ENCODE results near the gene CHSY1. TPM values are rescaled to one million over a fixed set of nuclear protein-coding genes. Genes with fewer than 3 reads are reported as not detected.

The CHSY1 gene
- total RNA-seq, 1 experiment from 2014 or later, result 11.4 TPM

GRCh38 chr15:101162701-101163483 lies 89.0 kb downstream of the CHSY1 start:
- Histone ChIP-seq H3K4me3 (ENCODE audit: low read length) (no peak overlapping the region), H3K27ac (ENCODE audit: low read length) (no peak overlapping the region), H3K9ac (ENCODE audit: low read length) (no peak overlapping the region), H3K9me3 (ENCODE audit: low read length) (peaks cover 7% of the 10 kb centered on the region), H3K36me3 (ENCODE audit: insufficient read depth, low read length) (no peaks in the 10 kb centered on the region), H3K4me2 (ENCODE audit: low read depth, low read length, poor library complexity, severe bottlenecking) (no peak overlapping the region), H3K9me2 (replicated peaks; ENCODE audit: insufficient read depth, low read length) (no peaks in the 10 kb centered on the region), H3K4me1 (ENCODE audit: low read length) (peaks cover 5% of the 10 kb centered on the region), H3K27me3 (ENCODE audit: low read length) (no peaks in the 10 kb centered on the region), H4K20me1 (ENCODE audit: insufficient read depth, low read depth, low read length) (0 out of 2 replicates have a peak, but pooled peaks cover 4% of the 10 kb centered on the region), H2AFZ (ENCODE audit: low read length) (no peak overlapping the region), H3K79me2 (ENCODE audit: low read length) (no peaks in the 10 kb centered on the region)
- no peak for DNase-seq

GRCh38 chr15:101161656-101162055 lies 90.2 kb downstream of the CHSY1 start:
- Histone ChIP-seq H3K27me3 (ENCODE audit: low read length) (no peaks in the 10 kb centered on the region), H3K4me1 (ENCODE audit: low read length) (peaks cover 9% of the 10 kb centered on the region), H4K20me1 (ENCODE audit: insufficient read depth, low read depth, low read length) (0 out of 2 replicates have a peak, but pooled peaks cover 4% of the 10 kb centered on the region), H3K9ac (ENCODE audit: low read length) (no peak overlapping the region), H3K27ac (ENCODE audit: low read length) (no peak overlapping the region), H3K4me2 (ENCODE audit: low read depth, low read length, poor library complexity, severe bottlenecking) (no peak overlapping the region), H3K79me2 (ENCODE audit: low read length) (no peaks in the 10 kb centered on the region), H3K36me3 (ENCODE audit: insufficient read depth, low read length) (no peaks in the 10 kb centered on the region), H2AFZ (ENCODE audit: low read length) (no peak overlapping the region), H3K9me3 (ENCODE audit: low read length) (peaks cover 7% of the 10 kb centered on the region), H3K9me2 (replicated peaks; ENCODE audit: insufficient read depth, low read length) (no peaks in the 10 kb centered on the region), H3K4me3 (ENCODE audit: low read length) (no peak overlapping the region)
- DNase-seq, result no peak

- Histone ChIP-seq H3K9ac (ENCODE audit: low read length) (no peak overlapping the region), H3K4me1 (ENCODE audit: low read length) (peaks cover 17% of the 10 kb centered on the region), H3K9me2 (replicated peaks; ENCODE audit: insufficient read depth, low read length) (no peaks in the 10 kb centered on the region), H3K4me3 (ENCODE audit: low read length) (no peak overlapping the region), H3K27ac (ENCODE audit: low read length) (no peak overlapping the region), H3K79me2 (ENCODE audit: low read length) (no peaks in the 10 kb centered on the region), H3K36me3 (ENCODE audit: insufficient read depth, low read length) (no peaks in the 10 kb centered on the region), H3K4me2 (ENCODE audit: low read depth, low read length, poor library complexity, severe bottlenecking) (no peak overlapping the region), H3K9me3 (ENCODE audit: low read length) (no peaks in the 10 kb centered on the region), H4K20me1 (ENCODE audit: insufficient read depth, low read depth, low read length) (0 out of 2 replicates have a peak, but pooled peaks cover 4% of the 10 kb centered on the region), H3K27me3 (ENCODE audit: low read length) (no peaks in the 10 kb centered on the region), H2AFZ (ENCODE audit: low read length) (no peak overlapping the region)
- no peak for DNase-seq
Observed at GRCh38 chr15:101159936-101160815, 91.7 kb downstream of the CHSY1 start.

- Histone ChIP-seq H2AFZ (ENCODE audit: low read length) (no peak overlapping the region), H3K4me2 (ENCODE audit: low read depth, low read length, poor library complexity, severe bottlenecking) (no peak overlapping the region), H3K4me3 (ENCODE audit: low read length) (no peak overlapping the region), H3K9me2 (replicated peaks; ENCODE audit: insufficient read depth, low read length) (no peaks in the 10 kb centered on the region), H3K27ac (ENCODE audit: low read length) (no peak overlapping the region), H3K36me3 (ENCODE audit: insufficient read depth, low read length) (no peaks in the 10 kb centered on the region), H3K79me2 (ENCODE audit: low read length) (no peaks in the 10 kb centered on the region), H3K4me1 (ENCODE audit: low read length) (peaks cover 17% of the 10 kb centered on the region), H4K20me1 (ENCODE audit: insufficient read depth, low read depth, low read length) (0 out of 2 replicates have a peak, but pooled peaks cover 4% of the 10 kb centered on the region), H3K27me3 (ENCODE audit: low read length) (no peaks in the 10 kb centered on the region), H3K9ac (ENCODE audit: low read length) (no peak overlapping the region), H3K9me3 (ENCODE audit: low read length) (no peaks in the 10 kb centered on the region)
- DNase-seq, result no peak
Observed at GRCh38 chr15:101159096-101159935, 92.5 kb downstream of the CHSY1 start.

GRCh38 chr15:101158166-101159095 lies 93.4 kb downstream of the CHSY1 start:
- Histone ChIP-seq H3K9me3 (ENCODE audit: low read length) (no peaks in the 10 kb centered on the region), H3K27ac (ENCODE audit: low read length) (no peak overlapping the region), H3K4me2 (ENCODE audit: low read depth, low read length, poor library complexity, severe bottlenecking) (no peak overlapping the region), H2AFZ (ENCODE audit: low read length) (no peak overlapping the region), H3K9ac (ENCODE audit: low read length) (no peak overlapping the region), H3K9me2 (replicated peaks; ENCODE audit: insufficient read depth, low read length) (no peaks in the 10 kb centered on the region), H3K79me2 (ENCODE audit: low read length) (no peaks in the 10 kb centered on the region), H4K20me1 (ENCODE audit: insufficient read depth, low read depth, low read length) (0 out of 2 replicates have a peak, but pooled peaks cover 4% of the 10 kb centered on the region), H3K4me3 (ENCODE audit: low read length) (no peak overlapping the region), H3K36me3 (ENCODE audit: insufficient read depth, low read length) (no peaks in the 10 kb centered on the region), H3K27me3 (ENCODE audit: low read length) (no peaks in the 10 kb centered on the region), H3K4me1 (ENCODE audit: low read length) (peaks cover 17% of the 10 kb centered on the region)
- DNase-seq, result no peak

GRCh38 chr15:101157721-101158120 lies 94.1 kb downstream of the CHSY1 start:
- Histone ChIP-seq H3K79me2 (ENCODE audit: low read length) (no peaks in the 10 kb centered on the region), H4K20me1 (ENCODE audit: insufficient read depth, low read depth, low read length) (0 out of 2 replicates have a peak, but pooled peaks cover 4% of the 10 kb centered on the region), H3K4me3 (ENCODE audit: low read length) (no peak overlapping the region), H3K4me2 (ENCODE audit: low read depth, low read length, poor library complexity, severe bottlenecking) (no peak overlapping the region), H3K27me3 (ENCODE audit: low read length) (no peaks in the 10 kb centered on the region), H3K9me2 (replicated peaks; ENCODE audit: insufficient read depth, low read length) (no peaks in the 10 kb centered on the region), H3K27ac (ENCODE audit: low read length) (no peak overlapping the region), H3K9me3 (ENCODE audit: low read length) (no peaks in the 10 kb centered on the region), H3K36me3 (ENCODE audit: insufficient read depth, low read length) (no peaks in the 10 kb centered on the region), H3K9ac (ENCODE audit: low read length) (no peak overlapping the region), H3K4me1 (ENCODE audit: low read length) (peaks cover 17% of the 10 kb centered on the region), H2AFZ (ENCODE audit: low read length) (no peak overlapping the region)
- no peak for DNase-seq

- Histone ChIP-seq H2AFZ (ENCODE audit: low read length) (no peak overlapping the region), H3K4me1 (ENCODE audit: low read length) (peaks cover 17% of the 10 kb centered on the region)
- peak; percentile 92 for DNase-seq
Observed at GRCh38 chr15:101156509-101157159, 95.2 kb downstream of the CHSY1 start.

More at GRCh38 chr15:101156509-101157159, 95.2 kb downstream of the CHSY1 start:
- Histone ChIP-seq H3K4me3 (ENCODE audit: low read length) (peak overlapping the region; percentile 26; the same call in 1 of the 2 replicates), H4K20me1 (ENCODE audit: insufficient read depth, low read depth, low read length) (0 out of 2 replicates have a peak, but pooled peaks cover 4% of the 10 kb centered on the region), H3K79me2 (ENCODE audit: low read length) (no peaks in the 10 kb centered on the region), H3K27me3 (ENCODE audit: low read length) (no peaks in the 10 kb centered on the region), H3K36me3 (ENCODE audit: insufficient read depth, low read length) (no peaks in the 10 kb centered on the region), H3K9ac (ENCODE audit: low read length) (no peak overlapping the region), H3K9me2 (replicated peaks; ENCODE audit: insufficient read depth, low read length) (no peaks in the 10 kb centered on the region), H3K9me3 (ENCODE audit: low read length) (no peaks in the 10 kb centered on the region), H3K4me2 (ENCODE audit: low read depth, low read length, poor library complexity, severe bottlenecking) (peak overlapping the region; percentile 50), H3K27ac (ENCODE audit: low read length) (no peak overlapping the region)

Data from Karpas-422 (cell line).